Measurements from ENCODE around the gene ZNF813. TPM values are rescaled to one million over a fixed set of nuclear protein-coding genes. Genes with fewer than 3 reads are reported as not detected.
"Not testable (repeated sequence)": the region's sequence is repeated elsewhere in the genome, so short reads cannot be mapped to it uniquely, and the experiment has no call there.

ZNF813 gene
- total RNA-seq, 1 experiment from 2014 or later = 6.3 TPM

DNA sequence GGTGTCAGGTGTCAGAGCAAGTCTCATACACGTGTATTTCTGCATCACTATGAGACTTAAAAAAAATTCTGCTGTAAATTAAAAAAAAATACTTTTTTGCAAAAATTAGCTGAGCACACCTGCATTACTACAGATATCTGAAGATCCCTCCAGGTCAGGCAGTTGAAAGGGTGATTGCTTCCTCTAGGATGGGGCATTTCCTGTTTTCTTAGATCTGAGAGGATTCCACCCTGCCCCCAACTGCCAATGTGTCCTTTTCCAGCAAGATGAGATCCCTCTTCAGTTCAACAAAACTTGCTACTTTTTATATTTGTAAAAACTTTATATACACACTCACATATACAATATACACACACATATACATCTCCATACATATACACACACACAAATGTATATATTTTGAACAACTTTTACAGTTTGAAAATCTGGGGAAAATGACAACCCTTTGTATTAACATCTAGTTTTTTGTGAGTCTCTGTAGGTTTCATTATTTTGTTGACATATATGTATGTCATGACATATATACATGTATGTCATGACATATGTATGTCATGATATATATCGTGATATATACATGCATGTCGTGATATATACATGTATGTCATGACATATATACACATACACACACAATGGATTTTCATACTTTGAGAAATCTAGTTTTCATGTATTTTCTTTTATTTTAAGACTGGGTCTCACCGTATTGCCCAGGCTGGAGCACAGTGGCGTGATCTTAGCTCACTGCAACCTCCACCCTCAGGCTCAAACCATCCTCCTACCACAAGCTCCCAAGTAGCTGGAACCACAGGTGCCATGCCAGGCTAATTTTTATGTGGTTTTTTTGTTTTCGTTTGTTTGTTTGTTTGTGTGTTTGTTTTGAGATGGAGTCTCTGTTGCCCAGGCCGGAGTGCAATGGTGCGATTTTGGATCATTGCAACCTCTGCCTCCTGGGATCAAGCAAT lies 17.8 kb downstream of the ZNF813 start:
- Histone ChIP-seq H3K9me2 (ENCODE audit: insufficient read depth) (no peaks in the 10 kb centered on the region), H3K9me3 (ENCODE audit: insufficient read depth, low read depth) (peaks cover 60% of the 10 kb centered on the region), H3K27ac (no peak overlapping the region), H3K79me2 (ENCODE audit: low read depth) (no peaks in the 10 kb centered on the region), H3K36me3 (ENCODE audit: low read depth) (peaks cover 57% of the 10 kb centered on the region), H3K27me3 (ENCODE audit: insufficient read depth, low read depth) (no peaks in the 10 kb centered on the region), H3K4me1 (replicated peaks; ENCODE audit: insufficient read depth) (no peaks in the 10 kb centered on the region), H3K4me2 (no peak overlapping the region), H3F3A (ENCODE audit: insufficient read depth, low read depth) (no peaks in the 10 kb centered on the region), H2AFZ (no peak overlapping the region), H4K20me1 (ENCODE audit: insufficient read depth) (no peaks in the 10 kb centered on the region), H3K4me3 (no peak overlapping the region)
- no TSS peak for BruUV-seq (replicated peaks)
- intact Hi-C loops (cut with micrococcal nuclease; ENCODE audit: unreplicated experiment) = no loop called here
- no peak for DNase-seq
- TF ChIP-seq EZH2 (IDR thresholded peaks at IDR 0.05; ENCODE audit: low read depth) = no peak
- TF ChIP-seq, protein P1, sequence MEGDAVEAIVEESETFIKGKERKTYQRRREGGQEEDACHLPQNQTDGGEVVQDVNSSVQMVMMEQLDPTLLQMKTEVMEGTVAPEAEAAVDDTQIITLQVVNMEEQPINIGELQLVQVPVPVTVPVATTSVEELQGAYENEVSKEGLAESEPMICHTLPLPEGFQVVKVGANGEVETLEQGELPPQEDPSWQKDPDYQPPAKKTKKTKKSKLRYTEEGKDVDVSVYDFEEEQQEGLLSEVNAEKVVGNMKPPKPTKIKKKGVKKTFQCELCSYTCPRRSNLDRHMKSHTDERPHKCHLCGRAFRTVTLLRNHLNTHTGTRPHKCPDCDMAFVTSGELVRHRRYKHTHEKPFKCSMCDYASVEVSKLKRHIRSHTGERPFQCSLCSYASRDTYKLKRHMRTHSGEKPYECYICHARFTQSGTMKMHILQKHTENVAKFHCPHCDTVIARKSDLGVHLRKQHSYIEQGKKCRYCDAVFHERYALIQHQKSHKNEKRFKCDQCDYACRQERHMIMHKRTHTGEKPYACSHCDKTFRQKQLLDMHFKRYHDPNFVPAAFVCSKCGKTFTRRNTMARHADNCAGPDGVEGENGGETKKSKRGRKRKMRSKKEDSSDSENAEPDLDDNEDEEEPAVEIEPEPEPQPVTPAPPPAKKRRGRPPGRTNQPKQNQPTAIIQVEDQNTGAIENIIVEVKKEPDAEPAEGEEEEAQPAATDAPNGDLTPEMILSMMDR (conservative IDR thresholded peaks at IDR 0.05) = no peak
- CTCF ChIA-PET = no interaction called here
- POLR2A ChIA-PET (ENCODE audit: unreplicated experiment) = no interaction called here

DNA sequence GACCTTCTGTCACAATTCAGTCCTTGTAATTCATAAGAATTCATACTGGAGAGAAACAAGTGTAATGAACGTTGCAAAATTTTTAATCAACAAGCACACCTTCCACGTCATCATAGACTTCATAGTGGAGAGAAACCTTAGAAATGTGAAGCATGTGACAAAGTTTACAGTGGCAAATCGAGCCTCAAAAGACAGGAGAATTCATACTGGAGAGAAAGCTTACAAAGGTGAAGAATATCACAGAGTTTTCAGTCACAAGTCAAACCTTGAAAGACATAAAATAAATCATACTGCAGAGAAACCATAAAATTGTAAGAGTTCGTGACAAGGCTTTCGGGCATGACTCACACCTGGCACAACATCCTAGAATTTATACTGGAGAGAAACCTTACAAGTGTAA lies 24.6 kb downstream of the ZNF813 start:
- H3K4me3 ChIP-seq = no peak overlapping the region
- no peak overlapping the region for H3K27ac ChIP-seq
- CTCF ChIA-PET = no interaction called here
- no peak for DNase-seq
- H4K20me1 ChIP-seq (ENCODE audit: insufficient read depth) = no peaks in the 10 kb centered on the region
- no peaks in the 10 kb centered on the region for H3K27me3 ChIP-seq (ENCODE audit: insufficient read depth, low read depth)
- peaks cover 44% of the 10 kb centered on the region for H3K36me3 ChIP-seq (ENCODE audit: low read depth)
- H3F3A ChIP-seq (ENCODE audit: insufficient read depth, low read depth) = no peaks in the 10 kb centered on the region
- H3K9me3 ChIP-seq (ENCODE audit: insufficient read depth, low read depth) = peaks cover 77% of the 10 kb centered on the region
- TF ChIP-seq, protein P1 (conservative IDR thresholded peaks at IDR 0.05) = no peak
- TF ChIP-seq EZH2 (IDR thresholded peaks at IDR 0.05; ENCODE audit: low read depth) = no peak
- no TSS peak for BruUV-seq (replicated peaks)
- H2AFZ ChIP-seq = no peak overlapping the region
- POLR2A ChIA-PET (ENCODE audit: unreplicated experiment) = no interaction called here
- no peaks in the 10 kb centered on the region for H3K9me2 ChIP-seq (ENCODE audit: insufficient read depth)
- no peak overlapping the region for H3K4me2 ChIP-seq
- no peaks in the 10 kb centered on the region for H3K79me2 ChIP-seq (ENCODE audit: low read depth)
- no peaks in the 10 kb centered on the region for H3K4me1 ChIP-seq (replicated peaks; ENCODE audit: insufficient read depth)
- intact Hi-C loops (cut with micrococcal nuclease; ENCODE audit: unreplicated experiment) = no loop called here

DNA sequence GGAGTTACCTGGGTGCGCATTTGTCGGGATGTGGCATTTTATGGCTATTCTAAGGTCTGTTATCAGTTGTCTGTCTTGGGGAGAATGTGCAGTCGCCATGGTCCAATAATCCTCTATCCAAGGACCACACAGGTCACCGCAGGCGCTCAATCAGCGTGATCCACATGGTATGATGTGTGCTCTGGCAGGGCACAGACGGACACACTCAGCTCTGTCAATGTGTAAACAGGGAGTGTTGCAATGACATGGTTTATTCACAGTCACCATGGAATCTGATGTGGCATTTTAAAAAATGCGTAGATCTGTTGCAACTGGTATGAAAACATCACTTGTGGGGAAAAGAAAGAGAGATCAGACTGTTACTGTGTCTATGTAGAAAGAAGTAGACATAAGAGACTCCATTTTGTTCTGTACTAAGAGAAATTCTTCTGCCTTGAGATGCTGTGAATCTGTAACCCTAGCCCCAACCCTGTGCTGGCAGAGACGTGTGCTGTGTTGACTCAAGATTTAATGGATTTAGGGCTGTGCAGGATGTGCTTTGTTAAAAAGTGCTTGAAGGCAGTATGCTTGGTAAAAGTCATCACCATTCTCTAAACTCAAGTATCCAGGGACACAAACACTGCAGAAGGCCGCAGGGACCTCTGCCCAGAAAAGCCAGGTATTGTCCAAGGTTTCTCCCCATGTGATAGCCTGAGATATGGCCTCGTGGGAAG lies 29.9 kb downstream of the ZNF813 start:
- H3K4me1 ChIP-seq (replicated peaks; ENCODE audit: insufficient read depth); H3F3A ChIP-seq (ENCODE audit: insufficient read depth, low read depth); H3K9me2 ChIP-seq (ENCODE audit: insufficient read depth); H3K27ac ChIP-seq; H3K4me3 ChIP-seq; H3K79me2 ChIP-seq (ENCODE audit: low read depth); H3K4me2 ChIP-seq; intact Hi-C loops (cut with micrococcal nuclease; ENCODE audit: unreplicated experiment); H3K36me3 ChIP-seq (ENCODE audit: low read depth); CTCF ChIA-PET; H4K20me1 ChIP-seq (ENCODE audit: insufficient read depth); DNase-seq; H2AFZ ChIP-seq; H3K27me3 ChIP-seq (ENCODE audit: insufficient read depth, low read depth); POLR2A ChIA-PET (ENCODE audit: unreplicated experiment); BruUV-seq (replicated peaks): not testable (repeated sequence)
- H3K9me3 ChIP-seq (ENCODE audit: insufficient read depth, low read depth) = peaks cover 29% of the 10 kb centered on the region

DNA sequence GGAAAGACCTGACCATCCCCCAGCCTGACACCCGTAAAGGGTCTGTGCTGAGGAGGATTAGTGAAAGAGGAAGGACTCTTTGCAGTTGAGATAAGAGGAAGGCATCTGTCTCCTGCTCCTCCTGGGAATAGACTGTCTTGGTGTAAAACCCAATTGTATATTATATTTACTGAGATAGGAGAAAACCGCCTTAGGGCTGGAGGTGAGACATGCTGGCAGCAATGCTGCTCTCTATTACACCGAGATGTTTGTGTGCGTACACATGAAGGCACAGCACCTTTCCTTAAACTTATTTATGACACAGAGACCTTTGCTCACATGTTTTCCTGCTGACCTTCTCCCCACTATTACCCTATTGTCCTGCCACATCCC lies 30.5 kb downstream of the ZNF813 start:
- H3K36me3 ChIP-seq (ENCODE audit: low read depth); DNase-seq; POLR2A ChIA-PET (ENCODE audit: unreplicated experiment); BruUV-seq (replicated peaks); H3K4me1 ChIP-seq (replicated peaks; ENCODE audit: insufficient read depth); H3F3A ChIP-seq (ENCODE audit: insufficient read depth, low read depth); CTCF ChIA-PET; H4K20me1 ChIP-seq (ENCODE audit: insufficient read depth); H2AFZ ChIP-seq; H3K4me2 ChIP-seq; intact Hi-C loops (cut with micrococcal nuclease; ENCODE audit: unreplicated experiment); H3K9me2 ChIP-seq (ENCODE audit: insufficient read depth); H3K4me3 ChIP-seq; H3K27ac ChIP-seq; H3K79me2 ChIP-seq (ENCODE audit: low read depth); H3K27me3 ChIP-seq (ENCODE audit: insufficient read depth, low read depth): not testable (repeated sequence)
- peaks cover 24% of the 10 kb centered on the region for H3K9me3 ChIP-seq (ENCODE audit: insufficient read depth, low read depth)

DNA sequence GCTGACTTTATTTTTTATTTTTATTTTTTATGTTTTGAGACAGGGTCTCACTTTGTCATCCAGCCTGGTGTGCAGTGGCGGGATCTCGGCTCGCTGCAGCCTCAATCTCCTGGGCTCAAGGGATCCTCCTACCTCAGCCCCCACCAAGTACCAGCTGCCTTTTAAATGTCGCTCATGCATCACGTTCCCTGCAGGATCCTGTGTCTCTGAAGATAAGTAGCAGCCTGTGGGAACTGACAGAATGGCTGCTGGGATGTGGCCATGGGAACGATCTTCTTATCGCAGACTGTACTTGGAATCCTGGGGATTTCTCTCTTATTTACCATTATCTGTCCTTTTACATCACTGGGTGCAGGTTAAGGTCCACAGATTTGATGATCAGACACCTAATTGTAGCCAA lies 35.6 kb downstream of the ZNF813 start:
- H4K20me1 ChIP-seq (ENCODE audit: insufficient read depth); CTCF ChIA-PET; H3K4me2 ChIP-seq; H3K79me2 ChIP-seq (ENCODE audit: low read depth); H3K4me1 ChIP-seq (replicated peaks; ENCODE audit: insufficient read depth); H3K9me2 ChIP-seq (ENCODE audit: insufficient read depth); H3K27me3 ChIP-seq (ENCODE audit: insufficient read depth, low read depth); BruUV-seq (replicated peaks); H3K4me3 ChIP-seq; H3K36me3 ChIP-seq (ENCODE audit: low read depth); intact Hi-C loops (cut with micrococcal nuclease; ENCODE audit: unreplicated experiment); H3K9me3 ChIP-seq (ENCODE audit: insufficient read depth, low read depth); POLR2A ChIA-PET (ENCODE audit: unreplicated experiment); H3K27ac ChIP-seq; DNase-seq; H2AFZ ChIP-seq; H3F3A ChIP-seq (ENCODE audit: insufficient read depth, low read depth): not testable (repeated sequence)

Data from PC-9 (cell line).